OCI-LY3 (cell line): ENCODE results near the gene GPLD1.

Experiments
- EZH2phosphoT487 ChIP-seq: fragments of 200-600 bp; shearing (Covaris generic); IDR thresholded peaks from 2 replicates; pipeline ENCODE4 v1.6.1; 2018; ENCODE audit warnings: antibody characterized with exemption, mixed run types, low read depth
- TF ChIP-seq, protein P1 (sequence below): fragments of 200-600, 300-600 bp; sonication (generic); IDR thresholded peaks from 2 replicates; pipeline ENCODE4 v1.5.1; 2014; ENCODE audit warnings: antibody characterized with exemption, low read length, low read depth

DNA sequence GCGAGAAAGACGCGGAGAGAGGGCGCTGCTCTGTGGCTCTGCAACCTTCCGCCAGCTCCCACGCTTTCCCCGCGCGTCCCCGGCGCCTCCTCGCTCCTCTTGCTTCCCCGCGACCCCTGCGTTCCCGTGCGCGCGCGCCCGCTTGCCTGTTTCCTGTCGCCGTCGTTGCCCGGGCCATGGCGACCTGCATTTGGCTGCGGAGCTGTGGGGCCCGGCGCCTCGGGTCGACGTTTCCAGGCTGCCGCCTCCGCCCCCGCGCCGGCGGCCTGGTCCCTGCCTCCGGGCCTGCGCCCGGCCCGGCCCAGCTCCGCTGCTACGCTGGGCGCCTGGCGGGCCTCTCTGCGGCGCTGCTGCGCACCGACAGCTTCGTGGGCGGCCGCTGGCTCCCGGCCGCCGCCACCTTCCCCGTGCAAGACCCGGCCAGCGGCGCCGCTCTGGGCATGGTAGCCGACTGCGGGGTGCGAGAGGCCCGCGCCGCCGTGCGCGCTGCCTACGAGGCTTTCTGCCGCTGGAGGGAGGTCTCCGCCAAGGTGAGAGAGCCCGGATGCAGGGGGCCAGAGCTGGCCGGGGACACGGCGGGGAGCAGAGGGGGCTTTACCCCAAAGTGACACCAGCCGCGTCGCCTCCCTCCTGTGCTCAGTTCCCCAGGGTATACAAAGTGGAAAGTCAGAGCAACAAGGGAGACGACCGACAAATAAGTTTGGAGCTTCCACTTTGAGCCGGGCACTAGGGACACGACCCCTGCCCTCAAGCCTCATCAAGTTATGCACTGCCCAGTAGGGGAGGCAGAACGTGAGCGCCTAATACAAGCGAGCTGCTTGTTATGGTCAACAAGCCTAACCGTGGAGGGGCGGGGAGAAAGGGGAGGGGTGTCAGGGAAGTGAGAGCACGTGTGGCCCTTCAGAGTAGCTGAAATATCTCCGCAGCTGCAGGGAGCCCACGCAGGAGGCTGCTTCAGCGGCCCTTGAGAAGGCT is 5.7 kb upstream of the GPLD1 start, which contains the start of gene ALDH5A1:
- TF ChIP-seq, protein P1, sequence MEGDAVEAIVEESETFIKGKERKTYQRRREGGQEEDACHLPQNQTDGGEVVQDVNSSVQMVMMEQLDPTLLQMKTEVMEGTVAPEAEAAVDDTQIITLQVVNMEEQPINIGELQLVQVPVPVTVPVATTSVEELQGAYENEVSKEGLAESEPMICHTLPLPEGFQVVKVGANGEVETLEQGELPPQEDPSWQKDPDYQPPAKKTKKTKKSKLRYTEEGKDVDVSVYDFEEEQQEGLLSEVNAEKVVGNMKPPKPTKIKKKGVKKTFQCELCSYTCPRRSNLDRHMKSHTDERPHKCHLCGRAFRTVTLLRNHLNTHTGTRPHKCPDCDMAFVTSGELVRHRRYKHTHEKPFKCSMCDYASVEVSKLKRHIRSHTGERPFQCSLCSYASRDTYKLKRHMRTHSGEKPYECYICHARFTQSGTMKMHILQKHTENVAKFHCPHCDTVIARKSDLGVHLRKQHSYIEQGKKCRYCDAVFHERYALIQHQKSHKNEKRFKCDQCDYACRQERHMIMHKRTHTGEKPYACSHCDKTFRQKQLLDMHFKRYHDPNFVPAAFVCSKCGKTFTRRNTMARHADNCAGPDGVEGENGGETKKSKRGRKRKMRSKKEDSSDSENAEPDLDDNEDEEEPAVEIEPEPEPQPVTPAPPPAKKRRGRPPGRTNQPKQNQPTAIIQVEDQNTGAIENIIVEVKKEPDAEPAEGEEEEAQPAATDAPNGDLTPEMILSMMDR: peak; percentile 40
- TF ChIP-seq EZH2phosphoT487: no peak
